CD4-positive, alpha-beta T cell treated with Interleukin-1 beta for 1 hour (primary cell): Measurements from ENCODE around the gene FAM3B.

Source experiments
- DNase-seq, 2 donors: peaks; one replicate each; pipeline ENCODE4 v3.0.0-alpha.2; 2020 to 2022

Gene FAM3B

DNA sequence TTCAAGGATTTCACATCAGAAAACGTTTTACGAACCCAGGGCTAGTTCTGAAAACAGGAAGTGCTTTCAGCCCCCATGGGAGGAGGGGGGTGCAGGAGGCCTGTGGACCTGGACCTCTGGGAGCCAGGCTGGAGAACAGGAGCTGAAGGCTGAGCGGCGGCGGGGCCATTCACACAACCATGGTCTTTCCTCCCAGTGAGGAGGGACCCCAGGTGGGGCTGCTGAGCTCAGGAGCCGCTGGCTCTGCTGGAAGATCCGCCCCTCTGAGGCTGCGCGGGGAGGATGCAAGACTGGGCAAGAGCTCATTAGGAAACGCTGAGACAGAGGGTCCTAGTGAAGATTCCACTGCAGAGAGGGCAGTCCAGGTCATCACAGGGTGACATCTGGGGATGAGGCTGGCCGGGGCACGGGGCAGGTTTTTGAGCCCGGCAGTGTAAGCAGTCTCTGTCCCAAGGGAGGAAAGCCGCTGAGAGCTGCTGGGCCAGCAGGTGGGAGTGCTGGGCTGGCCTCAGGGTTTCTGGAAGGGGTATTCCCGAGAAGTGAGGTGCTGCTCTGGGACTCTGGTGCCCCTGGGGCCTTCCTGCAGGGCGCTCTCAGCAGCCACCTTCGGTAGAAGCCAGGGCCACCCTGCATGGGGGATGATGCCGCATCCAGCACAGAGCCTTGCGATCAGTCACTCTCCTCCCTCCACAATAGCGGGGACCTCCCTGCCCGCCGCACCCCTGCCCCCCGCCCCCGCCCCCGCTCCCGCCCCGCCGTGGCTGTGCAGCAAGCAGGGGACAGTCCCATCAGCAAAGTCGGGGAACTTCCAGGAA lies 52.7 kb downstream of the FAM3B start:
- DNase-seq = peak; percentile 30 to 43

DNA sequence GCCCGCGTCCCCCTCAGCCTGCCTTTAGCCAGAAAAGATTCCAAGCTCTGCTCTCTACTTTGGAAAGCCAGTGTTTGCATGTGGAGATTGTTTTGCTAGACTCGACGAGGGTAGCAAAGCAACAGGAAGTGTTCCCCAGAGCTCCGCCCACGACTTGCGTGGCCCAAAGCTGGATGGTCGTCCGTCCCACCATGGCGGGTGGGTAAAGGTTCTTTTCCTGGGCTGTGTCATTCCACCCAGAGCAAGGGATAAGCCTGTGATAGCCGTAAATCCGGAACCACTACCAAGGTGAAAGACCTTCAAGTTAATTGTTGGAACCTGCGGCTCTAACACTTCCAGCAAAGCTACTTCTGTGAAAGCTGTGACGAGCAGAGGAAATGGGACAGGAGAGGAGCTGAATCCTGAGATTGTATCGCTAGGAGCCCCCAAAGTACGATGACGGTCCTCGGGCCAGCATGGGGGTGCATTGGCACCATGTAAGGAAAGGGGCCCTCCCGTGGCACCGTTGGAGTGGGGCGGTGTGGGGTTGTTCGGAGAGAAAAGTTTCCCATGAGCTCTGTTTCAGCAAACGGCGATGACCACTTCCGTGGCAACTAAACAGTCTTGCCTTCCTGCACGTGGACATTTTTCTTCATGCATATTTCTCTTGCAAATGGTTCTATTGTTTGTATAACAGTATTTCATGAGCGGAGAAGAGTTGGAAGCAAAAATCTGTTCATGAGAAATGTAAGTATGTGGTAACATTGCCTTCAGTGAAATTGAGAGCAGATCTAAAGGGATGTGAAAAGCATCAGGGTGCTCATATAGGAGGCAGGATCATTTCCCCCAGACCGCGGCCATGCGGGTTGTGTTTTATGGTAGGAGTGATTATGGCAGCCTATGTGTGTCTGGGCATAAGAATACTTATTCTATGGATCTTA lies 53.6 kb downstream of the FAM3B start:
- DNase-seq = peak; percentile 47 to 52

DNA sequence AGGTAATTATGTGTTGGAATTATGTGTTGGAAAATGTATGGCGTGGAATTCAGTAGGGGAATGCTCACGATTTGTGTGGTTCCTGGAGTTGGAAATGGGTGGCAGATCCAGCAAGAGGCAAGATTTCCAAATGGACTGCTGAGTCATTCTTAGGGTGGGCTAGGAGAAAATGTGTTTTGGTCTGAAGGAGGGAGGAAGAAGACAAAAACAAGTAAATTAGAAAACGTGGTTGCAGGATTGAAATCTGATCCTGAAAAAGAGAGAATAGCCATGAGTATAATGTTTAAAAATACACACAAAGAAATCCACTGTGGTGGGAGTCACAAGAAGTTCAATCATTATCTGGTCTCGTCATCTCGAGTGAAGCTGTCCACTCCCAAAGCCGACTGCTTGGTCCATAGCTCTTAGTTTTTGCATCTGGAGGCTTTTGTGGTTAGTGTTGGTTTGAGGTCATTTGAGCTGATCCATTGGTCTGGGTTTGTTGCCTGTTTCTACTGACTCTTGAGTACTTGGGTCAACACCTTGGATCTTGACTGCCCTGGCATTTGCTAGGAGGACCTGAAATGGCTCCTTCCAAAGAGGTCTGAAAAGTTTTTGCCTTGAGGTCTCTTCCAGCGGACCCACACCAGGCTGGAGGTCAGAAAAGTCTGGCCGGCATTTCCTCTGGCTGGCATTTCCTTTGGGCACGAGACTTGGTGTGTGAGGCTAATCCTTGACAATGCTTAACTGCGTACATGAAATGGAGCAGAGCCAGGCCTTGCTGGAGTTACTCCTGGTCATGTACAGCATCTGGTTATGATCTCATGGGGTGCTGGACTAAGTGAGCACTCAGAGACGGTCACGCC lies 54.5 kb downstream of the FAM3B start:
- no peak for DNase-seq

DNA sequence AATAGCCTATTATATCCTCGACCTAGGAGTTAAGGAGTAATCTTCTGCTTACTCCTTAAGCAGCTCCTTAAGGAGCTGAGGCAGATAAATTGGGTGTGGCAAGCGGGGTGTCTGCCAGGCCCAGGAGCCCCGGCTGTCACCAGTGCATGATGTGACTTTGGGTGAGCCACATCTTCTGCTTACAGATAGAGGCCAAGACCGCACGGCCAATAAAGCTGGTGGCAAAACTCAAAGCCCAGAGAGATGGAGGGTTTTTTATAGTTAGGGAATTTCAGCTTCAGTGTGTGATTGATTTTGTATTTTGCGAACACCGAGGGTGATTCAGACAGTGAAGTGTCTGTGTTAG lies 55.1 kb downstream of the FAM3B start:
- no peak for DNase-seq

DNA sequence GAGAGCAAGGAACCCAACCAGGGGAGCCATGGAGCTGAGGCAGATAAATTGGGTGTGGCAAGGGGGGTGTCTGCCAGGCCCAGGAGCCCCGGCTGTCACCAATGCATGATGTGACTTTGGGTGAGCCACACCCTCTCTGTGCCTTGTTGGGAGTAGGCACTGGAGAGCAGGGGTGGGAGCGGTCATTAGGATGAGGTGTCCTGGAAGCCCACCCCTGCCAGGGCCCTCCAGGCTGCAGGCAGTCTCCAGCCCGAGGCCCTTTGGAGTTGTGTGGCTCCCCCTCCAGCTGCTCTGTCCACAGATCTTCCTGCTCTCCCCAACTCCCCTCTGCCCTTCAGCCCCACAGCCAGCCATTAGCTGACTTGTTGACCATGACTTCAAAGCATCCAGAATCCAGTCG lies 56.7 kb downstream of the FAM3B start:
- DNase-seq = no peak

DNA sequence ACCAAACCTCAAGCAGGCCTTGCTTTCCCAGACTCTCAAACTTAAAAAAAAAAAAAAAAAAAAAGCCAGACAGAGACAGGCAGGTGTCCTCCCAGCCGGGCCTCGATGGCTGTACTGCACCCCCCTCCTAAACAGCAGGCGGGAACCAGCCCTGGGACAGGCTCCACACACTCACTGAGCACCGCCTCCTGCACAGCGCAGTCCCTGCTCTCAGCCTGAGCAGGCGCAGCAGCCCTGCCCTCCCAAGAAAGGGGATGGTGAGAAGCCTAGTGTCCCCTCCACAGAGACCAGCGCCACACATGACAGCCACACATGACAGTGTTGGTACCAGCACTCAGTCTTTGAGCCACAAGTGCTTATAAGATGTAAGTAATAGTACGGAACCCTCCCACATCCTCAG lies 57.2 kb downstream of the FAM3B start:
- DNase-seq = no peak

DNA sequence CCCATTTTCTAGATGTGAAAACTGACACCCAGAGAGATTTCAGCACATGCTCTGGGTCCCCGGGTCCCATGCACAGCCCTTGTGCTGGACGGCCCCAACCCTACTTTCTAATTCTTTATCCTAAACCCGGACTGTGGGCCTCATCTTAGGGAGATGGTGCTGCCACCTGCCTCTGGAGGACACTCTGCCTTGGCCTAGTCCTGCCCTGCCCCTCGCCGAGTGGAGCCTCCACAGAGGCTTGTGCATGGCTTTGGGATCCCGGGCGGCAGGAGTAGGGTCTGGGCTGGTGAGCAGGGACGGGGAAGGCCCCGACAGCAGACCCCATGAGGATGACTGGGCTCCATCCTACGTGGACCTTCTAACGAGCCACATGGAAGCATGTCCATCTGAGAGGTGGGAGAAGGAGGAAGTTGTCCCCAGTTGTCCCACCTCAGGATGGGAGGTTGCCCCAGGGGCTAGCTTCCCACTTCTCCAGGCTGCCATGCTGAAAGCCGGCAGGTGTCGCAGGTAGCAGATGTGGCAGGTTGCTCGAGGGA lies 57.6 kb downstream of the FAM3B start:
- no peak for DNase-seq

DNA sequence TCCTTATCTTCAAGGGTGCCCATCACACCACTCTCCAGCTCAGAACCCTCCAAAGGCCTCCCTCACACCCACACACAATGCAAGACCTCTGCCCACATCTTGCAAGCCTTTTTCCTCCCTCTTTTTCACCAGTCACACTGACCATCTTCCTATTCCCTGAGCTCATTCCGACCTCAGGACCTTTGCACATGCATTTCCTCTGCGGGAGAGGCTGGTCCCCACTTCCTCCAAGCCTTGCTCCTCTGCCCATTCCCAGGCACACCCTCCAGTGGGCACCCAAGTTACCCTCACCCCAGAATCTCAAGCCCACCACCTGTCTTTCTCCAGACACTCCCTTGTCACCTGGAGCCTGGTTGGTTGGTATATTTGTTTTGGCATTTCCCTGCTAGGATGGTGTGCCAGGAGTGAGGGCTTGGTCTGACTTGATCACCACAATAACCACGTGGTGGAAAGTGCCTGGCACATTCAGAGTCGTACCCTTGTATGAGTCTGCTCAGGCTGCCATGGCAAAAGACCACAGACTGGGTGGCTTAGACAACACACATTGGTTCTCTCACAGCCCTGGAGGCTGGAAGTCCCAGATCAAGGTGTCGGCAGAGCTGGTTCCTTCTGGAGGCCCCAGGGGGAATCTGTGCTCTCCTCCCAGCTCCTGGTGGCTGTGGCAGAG lies 58.4 kb downstream of the FAM3B start:
- no peak for DNase-seq

DNA sequence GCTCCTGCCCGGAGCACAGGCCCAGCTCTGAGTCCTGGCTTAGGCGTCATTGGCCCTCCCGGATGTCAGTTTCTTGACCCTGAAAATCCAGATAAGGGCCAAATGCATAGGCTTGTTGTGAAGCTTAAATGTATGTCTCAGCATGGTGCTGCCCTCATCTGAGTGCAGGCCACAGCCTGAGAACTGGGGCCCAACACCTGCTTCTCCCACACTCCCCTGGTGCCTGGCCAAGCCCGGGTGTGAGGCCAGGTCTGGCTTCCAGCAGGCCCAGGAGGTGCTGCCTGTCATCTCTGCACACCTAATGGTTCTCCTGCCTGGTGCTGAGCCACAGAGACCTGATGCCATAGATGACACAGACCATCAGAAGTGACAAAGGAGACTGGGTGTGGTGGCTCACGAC lies 59.3 kb downstream of the FAM3B start:
- DNase-seq = no peak

DNA sequence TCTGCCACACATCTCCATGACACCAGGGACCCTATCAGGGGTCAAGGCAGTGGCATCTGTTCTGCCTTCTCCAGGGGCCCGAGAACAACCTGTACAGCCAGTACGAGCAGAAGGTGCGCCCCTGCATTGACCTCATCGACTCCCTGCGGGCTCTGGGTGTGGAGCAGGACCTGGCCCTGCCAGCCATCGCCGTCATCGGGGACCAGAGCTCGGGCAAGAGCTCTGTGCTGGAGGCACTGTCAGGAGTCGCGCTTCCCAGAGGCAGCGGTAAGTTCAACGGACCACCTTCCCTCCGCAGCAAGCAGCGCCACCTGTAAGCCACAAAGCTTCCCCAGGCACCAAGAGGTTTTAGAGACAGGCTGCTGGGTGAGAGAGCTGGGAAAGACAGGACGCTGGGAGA lies 61.1 kb downstream of the FAM3B start:
- no peak for DNase-seq

DNA sequence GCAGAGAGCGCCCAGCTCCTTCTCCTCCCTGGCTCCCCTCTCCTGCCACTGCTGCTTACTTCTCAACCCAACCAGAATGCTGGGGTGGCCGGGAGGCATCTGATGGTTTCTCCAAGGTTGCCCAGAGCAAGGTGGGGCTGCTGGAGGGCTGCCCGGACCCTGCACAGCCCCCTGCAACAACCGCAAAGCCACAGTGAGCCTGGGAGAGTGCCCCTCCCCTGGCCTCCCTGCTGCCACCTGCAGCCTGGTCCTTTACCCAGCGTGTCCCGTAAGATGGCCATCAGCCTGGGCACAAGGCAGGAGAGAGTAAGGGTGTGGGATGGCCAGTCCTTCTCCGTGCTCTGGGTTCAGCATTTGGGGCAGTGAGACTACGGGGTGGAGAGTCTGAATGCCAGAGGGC lies 62.2 kb downstream of the FAM3B start:
- DNase-seq = no peak

DNA sequence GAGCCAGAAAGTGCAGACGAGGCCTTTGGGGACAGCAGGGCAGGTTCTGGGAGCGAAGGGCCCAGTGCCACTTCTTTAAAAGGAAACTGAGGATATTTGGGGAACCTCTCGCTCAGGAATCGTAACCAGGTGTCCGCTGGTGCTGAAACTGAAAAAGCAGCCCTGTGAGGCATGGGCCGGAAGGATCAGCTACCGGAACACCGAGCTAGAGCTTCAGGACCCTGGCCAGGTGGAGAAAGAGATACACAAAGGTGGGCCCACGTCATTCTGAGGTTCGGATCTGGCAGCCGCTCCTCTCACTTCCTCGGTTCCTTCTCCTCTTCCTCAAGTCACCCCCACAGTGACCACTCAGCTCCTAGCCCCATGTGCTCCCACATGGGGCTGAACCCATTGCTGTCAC lies 63.3 kb downstream of the FAM3B start:
- no peak for DNase-seq

DNA sequence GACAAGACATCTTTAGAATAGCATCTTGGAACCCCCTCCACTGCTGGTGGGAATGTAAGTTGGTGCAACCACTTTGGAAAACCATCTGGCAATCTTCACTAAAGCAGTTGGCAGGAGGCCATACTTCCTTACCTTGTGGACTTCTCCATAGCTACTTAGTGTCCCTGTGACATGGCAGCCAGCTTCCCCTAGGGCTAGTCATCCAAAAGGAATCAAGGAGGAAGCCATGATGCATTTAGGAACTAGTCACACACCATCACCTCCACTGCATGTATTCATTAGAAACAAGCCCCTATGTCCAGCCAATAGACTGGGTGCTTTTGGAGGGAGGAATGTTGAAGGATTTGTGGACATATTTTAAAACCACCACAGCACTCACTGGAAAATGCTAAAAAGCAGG lies 65.1 kb downstream of the FAM3B start:
- no peak for DNase-seq

DNA sequence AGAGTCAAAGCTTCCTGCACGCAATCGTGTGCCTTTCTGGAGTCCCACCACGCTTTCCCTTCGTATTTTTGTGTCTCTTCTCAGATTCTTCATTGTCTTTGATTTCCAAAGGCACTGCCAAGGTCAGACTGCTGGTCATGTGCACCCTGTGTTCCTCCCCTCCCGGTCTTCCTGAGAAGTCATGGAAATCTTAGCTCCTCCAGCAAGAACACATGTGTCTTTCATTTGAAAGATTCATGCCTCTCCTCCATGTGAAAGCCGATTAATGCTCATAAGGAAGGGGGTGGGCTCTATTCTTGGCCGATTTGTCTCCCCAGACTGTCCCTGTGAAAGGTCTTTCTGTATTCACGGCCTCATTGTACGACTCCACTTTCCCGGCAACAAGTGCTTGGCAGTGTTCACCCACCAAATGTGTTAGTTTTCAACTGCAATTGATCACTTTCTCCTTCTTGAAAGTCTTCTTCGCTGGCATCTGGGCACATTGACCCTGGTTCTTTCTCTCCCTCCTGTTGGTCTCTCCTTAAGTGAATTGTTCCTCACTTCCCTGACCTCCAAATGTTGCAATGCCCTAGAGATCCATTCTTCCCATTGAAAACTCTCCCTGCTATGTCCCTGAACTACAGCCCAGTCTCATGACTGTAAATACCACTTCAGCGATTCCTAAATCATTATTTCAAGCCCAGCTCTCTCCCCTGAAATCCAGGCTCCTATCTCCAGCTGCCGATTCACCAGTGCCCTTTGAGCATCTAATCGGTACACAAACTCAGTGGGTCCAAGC lies 70.6 kb downstream of the FAM3B start:
- no peak for DNase-seq

DNA sequence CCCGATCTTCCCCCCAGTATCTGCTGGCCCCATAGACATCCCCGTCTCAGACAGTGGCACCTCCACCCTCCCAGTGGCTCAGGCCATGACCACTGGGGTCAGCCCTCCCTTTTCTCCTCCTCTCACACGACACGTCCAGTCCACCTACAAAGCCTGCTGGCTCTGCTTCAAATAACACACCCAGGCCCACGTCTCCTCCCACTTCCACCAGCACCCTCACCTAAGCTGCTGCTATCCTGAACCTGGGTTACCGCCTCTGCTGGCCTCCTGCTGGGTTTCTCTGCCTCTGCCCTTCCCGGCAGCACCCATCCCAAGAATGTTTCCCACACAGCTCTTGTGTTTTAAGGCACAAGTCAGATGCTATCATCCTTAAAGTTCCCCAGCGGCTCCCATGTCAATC lies 71.2 kb downstream of the FAM3B start:
- no peak for DNase-seq

DNA sequence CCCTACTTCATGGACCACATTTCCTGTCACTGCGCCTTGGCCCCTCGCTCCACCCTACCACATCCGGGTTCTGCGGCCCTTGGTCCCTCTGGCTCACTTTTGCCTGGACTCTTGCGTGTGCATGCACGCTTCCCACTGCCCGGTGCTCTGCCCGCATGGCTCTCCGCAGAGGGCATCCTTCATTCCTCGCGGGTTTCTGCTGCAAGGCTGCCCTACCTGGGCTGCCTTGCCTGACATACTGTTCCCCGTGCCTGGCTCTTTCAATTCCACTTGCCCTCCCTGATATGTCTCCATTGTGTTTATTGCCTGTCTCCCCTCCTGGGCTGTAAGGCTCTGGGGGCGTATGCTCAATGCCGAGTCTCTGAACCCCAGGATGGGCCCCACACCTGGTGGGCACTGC lies 71.7 kb downstream of the FAM3B start:
- no peak for DNase-seq

DNA sequence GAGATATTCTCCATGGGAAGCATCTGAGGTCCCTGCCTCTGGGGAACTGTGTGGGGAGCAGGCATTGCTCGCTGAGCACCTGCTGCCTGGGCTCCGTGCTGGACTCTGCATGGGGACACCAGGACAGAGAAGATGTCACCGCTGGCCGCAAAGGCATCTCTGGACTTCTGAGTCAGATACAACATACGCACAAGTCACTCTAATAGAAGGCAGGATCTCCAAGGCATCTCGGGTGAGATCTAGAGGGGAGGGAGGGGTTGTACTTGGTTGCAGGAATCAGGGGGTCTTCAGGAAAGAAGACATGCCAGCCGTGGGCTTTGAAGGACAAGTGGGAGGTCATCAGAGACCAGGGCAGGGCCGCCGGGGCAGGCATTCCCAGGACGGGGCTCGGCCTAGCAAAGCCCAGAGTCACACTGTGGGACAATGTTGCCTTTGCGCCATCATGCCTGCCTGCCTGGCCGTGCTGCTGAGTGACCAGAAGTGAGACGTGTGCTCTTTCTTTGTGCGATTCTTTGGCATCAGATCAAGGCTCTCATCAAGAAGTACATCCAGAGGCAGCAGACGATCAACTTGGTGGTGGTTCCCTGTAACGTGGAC lies 73.5 kb downstream of the FAM3B start:
- no peak for DNase-seq

DNA sequence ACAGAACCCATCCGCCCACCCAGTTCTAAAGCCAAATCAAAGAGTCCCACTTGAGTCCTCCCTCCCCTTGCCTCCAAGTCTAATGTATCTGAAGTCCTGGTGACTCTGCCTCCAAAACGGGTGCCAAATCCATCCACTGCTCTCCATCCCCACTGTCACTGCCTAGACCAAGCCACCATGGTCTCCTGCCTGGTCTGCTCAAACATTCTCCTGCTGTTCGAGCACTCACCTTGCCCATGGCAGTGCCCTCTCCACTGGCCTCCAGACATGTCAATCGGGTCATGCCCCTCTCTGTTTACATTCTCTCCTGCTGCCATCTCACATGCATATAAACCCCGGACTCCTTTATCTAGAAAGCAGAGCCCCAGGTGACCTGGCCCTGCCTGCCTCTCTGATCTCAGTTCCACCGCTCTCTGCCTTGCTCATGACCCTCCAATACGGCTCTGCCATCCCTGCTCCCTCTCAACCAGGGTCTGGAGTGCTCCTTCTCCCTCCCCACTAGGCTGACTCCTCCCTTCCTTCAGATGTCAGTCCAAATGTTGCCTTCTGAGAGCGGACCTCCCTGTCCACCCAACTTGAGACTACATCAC lies 77.4 kb downstream of the FAM3B start:
- DNase-seq = no peak

DNA sequence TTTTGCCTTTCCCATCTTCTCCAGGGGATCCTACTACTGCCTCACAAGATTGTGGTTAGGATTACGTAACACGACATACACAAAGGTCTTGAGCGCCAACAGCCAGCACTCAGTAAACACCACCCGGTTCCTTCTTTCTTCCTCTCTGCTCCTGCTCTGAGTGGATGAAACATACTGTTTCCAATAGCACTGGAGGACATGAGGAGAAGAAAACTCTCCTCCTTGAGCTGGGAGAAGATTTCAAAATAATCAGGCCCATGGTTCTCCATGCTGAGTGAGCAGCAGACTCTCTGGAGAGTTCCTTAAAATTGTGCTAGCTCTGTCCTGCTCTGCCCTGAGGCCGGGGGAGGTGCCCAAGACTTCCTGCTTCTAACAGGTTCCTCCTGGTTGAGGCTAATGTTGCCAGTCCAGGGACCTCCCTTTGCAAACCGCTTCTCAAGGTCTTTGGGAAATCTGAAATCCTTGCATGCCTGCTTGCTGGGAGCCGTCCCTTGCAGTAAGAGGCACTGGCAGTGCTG lies 80.0 kb downstream of the FAM3B start:
- DNase-seq = no peak

DNA sequence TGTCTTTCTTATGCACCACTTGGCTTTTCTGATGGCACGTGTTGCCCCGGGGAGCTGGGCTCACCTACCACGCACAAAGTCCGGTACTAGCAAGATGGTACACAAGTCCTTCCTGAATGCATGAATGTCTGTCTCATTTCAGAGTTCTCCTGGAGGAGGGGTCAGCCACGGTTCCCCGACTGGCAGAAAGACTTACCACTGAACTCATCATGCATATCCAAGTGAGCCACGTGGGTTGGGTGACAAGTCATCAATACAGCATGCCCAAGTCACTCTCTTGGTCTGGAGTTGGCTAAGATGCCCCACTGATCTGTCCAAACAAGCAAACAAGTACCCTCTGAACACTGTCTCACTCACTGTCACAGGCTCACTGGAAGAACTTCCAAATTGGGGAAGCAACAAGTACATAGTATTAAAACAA lies 80.9 kb downstream of the FAM3B start:
- DNase-seq = no peak

DNA sequence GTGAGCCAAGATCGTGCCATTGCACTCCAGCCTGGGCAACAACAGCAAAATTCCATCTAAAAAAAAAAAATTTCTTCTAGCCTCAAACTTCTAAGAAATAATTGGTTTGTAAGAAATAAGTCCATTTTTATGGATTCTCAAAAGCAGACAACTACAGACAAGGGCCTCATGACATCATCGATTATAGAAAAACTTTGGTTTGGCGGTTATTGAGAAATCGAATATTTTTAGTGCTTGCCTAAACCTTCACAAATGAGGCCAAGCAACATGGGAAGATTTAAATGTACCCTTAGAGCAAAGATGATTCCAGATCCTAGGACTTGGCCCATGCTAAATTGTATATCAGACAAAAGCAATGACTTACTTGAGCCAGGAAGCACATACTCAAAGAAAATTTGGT lies 81.7 kb downstream of the FAM3B start:
- no peak for DNase-seq
